Measurements from ENCODE around the gene FOXE3. TPM values are rescaled to one million over a fixed set of nuclear protein-coding genes. Genes with fewer than 3 reads are reported as not detected.

The FOXE3 gene
- total RNA-seq, 2 experiments from 2014 or later, result not detected

DNA sequence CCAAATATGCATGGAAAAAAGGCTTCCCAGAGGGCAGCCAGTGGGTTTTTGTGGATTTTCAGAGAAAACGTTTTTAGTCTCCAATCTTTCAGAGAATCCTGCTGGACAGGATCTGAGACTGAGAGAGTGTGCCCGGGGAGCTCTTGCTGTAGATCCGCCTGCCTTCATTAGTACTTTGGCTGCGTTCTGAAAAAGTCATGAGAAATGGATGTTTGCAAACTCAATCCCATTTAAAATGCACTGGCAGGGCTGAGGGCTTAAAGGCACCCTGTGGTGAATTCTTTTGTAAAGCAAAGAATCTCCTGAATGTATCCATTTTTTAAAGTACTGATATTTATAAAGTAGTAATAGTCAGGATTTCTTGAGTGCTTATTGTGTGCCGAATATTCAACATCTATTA is 44.0 kb downstream of the FOXE3 start:
- CTCF ChIA-PET, result interaction anchor here (0.6 to 1.3 kb wide), 2 partner anchors 28 to 250 kb away, joined by 4 read pairs; no protein-coding TSS in a partner anchor
- intact Hi-C loops (cut with micrococcal nuclease), result no loop called here
- H3K4me3 Mint-ChIP-seq, result no peak overlapping the region
- DNase-seq, result no peak
- no peaks in the 10 kb centered on the region for H3K4me1 Mint-ChIP-seq (ENCODE audit: low read depth)
- H3K27me3 Mint-ChIP-seq (ENCODE audit: low read depth), result peaks cover 40% of the 10 kb centered on the region
- no peaks in the 10 kb centered on the region for H3K36me3 Mint-ChIP-seq (ENCODE audit: low read depth)
- H3K27ac Mint-ChIP-seq, result no peak overlapping the region
- H3K9me3 Mint-ChIP-seq, result no peaks in the 10 kb centered on the region

DNA sequence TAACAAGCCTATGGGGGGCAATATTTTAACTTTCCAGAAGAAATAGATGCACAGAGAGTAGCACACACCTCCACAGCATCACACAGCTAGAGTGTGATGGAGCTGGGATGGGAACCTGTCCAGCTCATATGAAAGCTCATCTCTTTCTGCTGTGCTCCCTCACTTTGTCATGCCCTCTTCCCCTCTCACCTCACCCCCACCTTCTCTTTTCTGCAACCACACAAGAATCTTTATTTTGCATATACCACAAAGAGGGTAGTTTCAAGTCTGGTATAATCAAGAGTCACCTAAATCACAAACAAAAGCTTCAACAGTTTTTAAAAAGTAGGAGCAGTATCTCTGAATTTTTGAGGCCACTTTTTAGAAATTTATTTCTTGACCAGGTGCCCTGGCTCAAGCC is 44.4 kb downstream of the FOXE3 start:
- no peak overlapping the region for H3K4me3 Mint-ChIP-seq
- intact Hi-C loops (cut with micrococcal nuclease), result no loop called here
- H3K27ac Mint-ChIP-seq, result no peak overlapping the region
- H3K36me3 Mint-ChIP-seq (ENCODE audit: low read depth), result no peaks in the 10 kb centered on the region
- H3K9me3 Mint-ChIP-seq, result no peaks in the 10 kb centered on the region
- H3K4me1 Mint-ChIP-seq (ENCODE audit: low read depth), result no peaks in the 10 kb centered on the region
- DNase-seq, result no peak
- CTCF ChIA-PET, result interaction anchor here (0.6 to 1.3 kb wide), 2 partner anchors 28 to 250 kb away, joined by 4 read pairs; no protein-coding TSS in a partner anchor
- peaks cover 37% of the 10 kb centered on the region for H3K27me3 Mint-ChIP-seq (ENCODE audit: low read depth)

DNA sequence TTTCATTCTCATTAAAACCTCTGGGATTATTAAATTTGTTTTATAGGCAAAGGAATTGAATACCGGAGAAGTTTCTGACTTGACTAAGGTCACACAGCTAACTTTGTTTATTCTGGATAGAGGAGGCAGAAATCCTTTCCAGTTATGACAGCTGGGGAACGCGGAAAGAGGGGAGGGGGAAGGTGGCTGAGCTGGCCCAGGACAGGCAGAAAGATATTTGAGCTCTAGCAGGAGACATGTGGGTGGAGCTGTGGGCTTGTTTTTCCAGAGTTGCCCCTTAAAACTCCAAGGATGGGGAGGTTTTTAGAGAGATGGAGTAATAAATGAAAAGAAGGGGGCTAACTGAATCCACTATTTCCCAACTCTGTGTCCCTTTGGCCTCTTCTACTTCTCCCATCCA is 49.5 kb downstream of the FOXE3 start:
- CTCF ChIA-PET, result no interaction called here

More for the DNA sequence above, 49.5 kb downstream of the FOXE3 start:
- H3K27ac Mint-ChIP-seq, result no peak overlapping the region
- no peaks in the 10 kb centered on the region for H3K9me3 Mint-ChIP-seq
- no peak overlapping the region for H3K4me3 Mint-ChIP-seq
- intact Hi-C loops (cut with micrococcal nuclease), result no loop called here
- no peaks in the 10 kb centered on the region for H3K36me3 Mint-ChIP-seq (ENCODE audit: low read depth)
- H3K4me1 Mint-ChIP-seq (ENCODE audit: low read depth), result no peaks in the 10 kb centered on the region
- no peak for DNase-seq
- peaks cover 35% of the 10 kb centered on the region for H3K27me3 Mint-ChIP-seq (ENCODE audit: low read depth)

Other genes with a start within 250 kb of the FOXE3 start
- not detected for gene PDZK1IP1, start 226.2 kb upstream of the FOXE3 start, total RNA-seq
- not detected for gene TAL1, start 184.1 kb upstream of the FOXE3 start, total RNA-seq
- 10 to 100 TPM; 41.4 to 43.5 TPM for gene STIL, start 102.1 kb upstream of the FOXE3 start, total RNA-seq
- gene CMPK1, start 82.5 kb upstream of the FOXE3 start, total RNA-seq, result 100 to 1,000 TPM; 104 to 105 TPM
- gene FOXD2, start 21.8 kb downstream of the FOXE3 start, total RNA-seq, result under 1 TPM; 0.12 to 0.19 TPM